HG02759 (cell line): Measurements from ENCODE around the gene PUM2.
"Not testable (repeated sequence)": the region's sequence is repeated elsewhere in the genome, so short reads cannot be mapped to it uniquely, and the experiment has no call there.

Source experiments
- ATAC-seq: cut with Tn5 transposase; IDR thresholded peaks from one replicate; pipeline ENCODE4 v1.9.1; 2021; ENCODE audit warnings: mild to moderate bottlenecking, moderate library complexity; ENCODE audit not compliant: unreplicated experiment

Gene PUM2

DNA sequence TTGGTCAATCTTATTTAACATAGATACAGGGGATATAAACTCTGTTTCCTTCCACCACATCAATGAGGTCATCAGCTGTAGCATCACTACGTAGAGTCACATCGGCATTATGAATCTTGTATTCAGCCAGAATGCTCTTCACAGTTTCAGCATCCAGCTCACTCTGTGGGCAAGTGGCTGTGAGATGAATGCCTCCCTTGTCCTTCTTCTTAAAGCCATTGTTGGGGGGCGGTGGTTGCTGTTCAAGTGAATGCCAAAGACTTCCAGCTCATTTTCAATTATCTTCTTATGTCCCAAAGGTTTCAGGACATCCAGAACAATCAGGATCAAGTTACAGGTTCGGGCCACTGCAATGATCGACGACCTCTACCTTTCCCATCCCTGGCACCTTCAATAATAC is 110.4 kb downstream of the PUM2 start:
- ATAC-seq: not testable (repeated sequence)

DNA sequence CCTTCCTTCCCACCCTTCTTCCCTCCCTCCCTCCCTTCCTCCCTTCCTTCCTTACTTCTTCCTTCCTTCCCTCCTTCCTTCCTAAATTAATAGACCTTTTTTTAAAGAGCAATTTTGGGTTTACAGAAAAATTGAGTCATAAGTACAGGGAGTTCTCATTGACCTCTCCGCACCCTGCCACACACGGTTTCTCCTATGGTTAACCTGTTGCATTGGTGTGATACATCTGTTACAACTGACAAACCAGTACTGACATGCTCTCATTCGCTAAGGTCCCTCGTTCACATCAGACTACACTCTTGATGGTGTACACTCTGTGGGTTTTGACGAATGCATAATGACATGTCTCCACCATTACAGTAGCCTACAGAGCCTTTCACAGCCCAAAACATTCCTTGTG is 114.1 kb downstream of the PUM2 start:
- no peak for ATAC-seq

DNA sequence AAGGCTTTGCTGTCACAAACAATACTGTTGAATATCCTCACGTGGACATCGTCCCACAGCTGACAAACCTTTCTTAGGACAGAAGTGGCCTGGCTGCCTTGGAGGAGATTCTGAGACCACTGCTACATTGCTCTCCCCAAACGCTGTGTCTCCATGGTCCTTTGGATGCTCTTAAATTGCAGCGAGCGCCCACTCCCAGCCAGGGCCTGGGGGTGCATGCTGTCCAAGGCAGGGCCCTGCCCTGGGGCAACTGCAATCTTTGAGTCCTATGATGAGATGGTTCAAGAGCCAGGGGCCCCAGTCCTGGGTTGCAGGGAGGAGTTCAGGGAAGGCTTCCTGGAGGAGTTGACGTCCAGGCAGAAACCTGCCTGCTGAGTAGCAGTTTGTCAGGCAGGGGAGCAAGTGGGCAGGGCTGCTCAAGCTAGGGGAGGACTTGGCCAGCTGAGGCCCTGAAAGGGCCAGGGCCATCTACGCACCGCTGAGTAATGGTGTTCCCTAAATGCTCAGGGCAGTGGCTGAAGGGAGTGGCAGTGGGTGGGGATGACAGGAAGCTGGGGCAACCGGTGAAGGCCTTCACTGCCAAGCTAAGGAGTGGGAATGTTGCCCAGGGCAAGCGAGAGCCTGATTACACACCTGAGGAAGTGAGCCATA is 114.9 kb downstream of the PUM2 start:
- ATAC-seq: no peak

DNA sequence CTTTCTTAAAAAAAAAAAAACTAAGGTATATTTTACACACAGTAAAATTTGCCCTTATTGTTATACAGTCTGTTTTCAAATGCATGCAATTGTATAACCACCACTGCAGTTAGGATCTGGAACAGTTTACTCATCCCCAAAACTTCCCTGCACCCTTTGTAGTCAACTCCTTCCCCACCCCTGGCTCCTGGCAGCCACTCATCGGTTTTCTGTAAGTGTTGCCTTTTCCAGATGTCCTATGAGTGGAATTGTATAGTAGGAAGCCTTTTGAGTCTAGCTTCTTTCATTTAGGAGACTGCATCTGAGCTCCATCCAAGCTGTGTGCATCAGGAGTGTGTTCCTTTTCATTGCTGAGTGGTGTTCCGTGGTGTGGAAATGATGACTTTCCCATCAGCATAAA is 116.0 kb downstream of the PUM2 start:
- ATAC-seq: not testable (repeated sequence)

DNA sequence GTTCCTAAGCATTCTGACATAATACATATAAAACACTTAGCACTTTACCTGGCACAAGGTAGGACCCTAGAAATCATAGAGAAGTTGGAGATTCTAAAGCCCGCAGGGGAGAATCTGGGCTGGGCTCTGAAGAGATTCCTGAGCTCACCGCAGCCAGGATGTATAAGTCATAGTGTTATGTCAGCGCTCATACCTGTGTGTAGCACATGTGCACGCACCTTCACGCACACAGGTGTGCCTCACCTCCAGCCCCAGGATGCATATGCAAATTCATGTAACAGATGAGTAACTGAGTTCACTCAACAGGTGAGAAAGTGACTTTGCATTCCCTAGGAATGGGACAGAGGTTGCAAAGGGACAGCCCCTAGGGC is 117.8 kb downstream of the PUM2 start:
- no peak for ATAC-seq

DNA sequence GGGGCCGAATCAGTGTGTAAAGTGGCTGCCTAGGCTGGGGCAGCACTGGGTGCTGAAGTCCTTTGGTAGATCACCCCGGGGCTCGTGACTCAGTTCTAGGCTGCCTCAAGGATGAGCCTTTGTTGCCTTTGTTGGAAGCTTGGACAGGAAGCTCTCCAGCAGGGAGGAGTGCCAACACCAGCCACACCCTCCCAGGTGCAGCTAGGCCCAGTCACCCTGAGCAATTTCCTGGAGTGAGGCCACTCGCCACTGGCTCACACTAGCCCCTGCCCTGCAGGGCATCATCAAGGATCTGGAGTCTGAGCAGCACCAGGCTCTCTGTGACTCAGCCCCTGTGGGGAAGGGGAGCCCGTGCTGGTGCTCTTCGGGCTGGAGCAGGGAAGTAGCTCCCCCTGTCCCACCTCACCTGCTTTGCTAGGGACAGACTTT is 119.0 kb downstream of the PUM2 start:
- ATAC-seq: no peak

DNA sequence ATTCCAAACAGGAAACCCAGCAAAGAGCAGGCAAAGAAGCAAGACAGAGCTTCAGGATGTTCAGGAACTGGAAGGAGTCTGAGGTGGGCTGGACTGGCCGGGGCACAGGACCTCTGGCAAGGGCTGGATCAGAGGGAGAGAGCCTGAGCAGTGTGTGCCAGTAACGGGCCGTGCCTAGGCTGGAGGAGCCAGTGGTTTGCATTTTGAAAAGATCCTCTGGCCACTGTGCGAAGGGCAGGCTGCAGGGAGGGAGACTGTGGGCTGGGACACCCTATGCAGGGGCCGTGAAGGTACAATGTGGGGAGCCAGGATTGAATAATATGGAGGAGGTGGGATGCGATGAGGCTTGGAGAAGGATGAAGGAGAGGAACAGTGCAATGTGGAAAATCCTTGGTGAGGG is 119.5 kb downstream of the PUM2 start:
- no peak for ATAC-seq

DNA sequence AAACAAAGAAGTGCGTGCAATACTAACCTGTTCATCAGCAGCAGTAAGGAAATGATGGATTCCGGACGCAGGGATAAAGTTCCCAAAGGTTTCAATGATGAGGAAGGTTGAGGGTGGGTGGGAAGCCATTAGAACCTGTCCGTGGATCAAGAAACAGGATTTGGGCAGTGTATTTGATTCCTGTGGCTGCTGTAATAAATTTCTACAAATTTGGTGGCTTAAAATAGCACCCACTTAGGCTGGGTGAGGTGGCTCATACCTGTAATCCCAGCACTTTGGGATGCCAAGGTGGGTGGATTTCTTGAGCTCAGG is 120.6 kb downstream of the PUM2 start:
- ATAC-seq: no peak

DNA sequence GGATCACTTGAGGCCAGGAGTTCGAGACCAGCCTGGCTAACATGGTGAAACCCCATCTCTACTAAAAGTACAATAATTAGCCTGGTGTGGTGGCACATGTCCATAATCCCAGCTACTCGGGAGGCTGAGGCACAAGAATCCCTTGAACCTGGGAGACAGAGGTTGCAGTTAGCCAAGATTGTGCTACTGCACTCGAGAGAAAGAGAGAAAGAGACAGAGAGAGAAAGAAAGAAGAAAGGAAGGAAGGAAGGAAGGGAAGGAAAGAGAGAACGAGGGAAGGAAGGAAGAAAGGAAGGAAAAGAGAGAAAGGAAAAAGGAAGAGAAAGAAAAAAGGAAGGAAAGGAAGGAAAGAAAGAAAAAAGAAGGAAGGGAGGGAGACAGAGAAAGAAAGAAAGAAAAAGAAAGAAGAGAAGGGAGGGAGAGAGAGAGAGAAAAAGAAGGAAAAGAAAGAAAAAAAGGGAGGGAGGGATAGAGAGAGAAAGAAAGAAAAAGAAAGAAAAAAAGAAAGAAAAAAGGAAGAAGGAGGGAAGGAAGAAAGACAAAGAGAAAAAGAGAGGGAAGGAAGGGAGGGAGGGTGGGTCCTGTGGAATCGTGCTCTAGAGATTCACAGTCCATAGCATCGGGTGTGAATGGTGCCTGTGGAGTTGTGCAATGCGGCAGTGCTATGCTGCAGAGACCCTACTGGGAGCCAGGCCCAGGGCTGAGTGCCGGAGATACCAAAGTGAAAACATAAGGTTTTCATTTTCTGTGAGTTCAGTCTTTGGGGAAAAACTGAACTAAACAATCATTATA is 121.1 kb downstream of the PUM2 start:
- no peak for ATAC-seq

DNA sequence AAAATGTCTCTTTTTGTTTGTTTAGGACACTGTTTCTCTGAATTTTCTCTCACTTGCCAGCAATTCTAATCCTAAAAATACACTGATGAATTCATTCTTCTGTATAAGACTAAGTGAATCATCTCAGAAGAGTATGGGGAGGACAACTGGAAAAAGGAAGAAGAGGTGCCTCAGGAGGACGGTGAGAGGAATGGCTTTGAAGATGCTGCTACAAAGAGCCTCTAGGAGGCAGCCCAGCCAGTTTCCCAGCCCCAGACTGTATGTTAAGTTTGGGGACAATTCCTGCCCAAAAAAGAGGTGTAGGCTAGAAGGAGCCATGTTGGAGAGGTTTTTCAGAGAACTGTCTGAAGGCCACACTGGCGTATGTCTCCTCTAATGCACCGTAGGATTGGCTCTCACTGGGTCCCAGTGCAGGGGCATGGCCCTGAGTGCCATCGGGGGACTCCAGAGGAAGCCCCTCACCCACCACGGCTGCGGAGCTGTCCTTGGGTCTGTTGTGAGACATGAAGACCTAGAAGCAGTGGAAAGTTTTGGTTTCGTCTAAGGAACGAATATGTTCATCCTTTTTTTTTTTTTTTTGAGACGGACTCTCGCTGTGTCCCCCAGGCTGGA is 122.6 kb downstream of the PUM2 start:
- ATAC-seq: no peak

DNA sequence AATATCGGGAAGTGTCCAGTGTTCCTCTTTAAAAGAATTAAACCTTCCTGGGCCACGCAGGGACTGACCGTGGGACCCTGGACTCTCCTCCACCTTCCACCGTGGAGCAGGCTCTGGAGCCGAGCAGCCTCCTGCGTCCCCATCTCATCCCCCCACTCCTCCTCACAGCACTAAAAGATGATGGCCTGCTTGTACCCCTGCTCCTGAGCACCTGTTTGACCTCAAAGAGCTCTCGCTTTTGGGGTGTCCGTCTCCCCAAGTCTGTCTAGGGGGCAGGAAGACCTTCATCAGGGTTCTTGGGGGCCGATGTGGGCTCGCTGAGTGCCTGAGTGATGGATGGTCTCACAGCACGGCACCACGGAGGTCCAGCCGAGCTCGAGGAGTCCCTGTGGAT is 124.5 kb downstream of the PUM2 start:
- no peak for ATAC-seq

DNA sequence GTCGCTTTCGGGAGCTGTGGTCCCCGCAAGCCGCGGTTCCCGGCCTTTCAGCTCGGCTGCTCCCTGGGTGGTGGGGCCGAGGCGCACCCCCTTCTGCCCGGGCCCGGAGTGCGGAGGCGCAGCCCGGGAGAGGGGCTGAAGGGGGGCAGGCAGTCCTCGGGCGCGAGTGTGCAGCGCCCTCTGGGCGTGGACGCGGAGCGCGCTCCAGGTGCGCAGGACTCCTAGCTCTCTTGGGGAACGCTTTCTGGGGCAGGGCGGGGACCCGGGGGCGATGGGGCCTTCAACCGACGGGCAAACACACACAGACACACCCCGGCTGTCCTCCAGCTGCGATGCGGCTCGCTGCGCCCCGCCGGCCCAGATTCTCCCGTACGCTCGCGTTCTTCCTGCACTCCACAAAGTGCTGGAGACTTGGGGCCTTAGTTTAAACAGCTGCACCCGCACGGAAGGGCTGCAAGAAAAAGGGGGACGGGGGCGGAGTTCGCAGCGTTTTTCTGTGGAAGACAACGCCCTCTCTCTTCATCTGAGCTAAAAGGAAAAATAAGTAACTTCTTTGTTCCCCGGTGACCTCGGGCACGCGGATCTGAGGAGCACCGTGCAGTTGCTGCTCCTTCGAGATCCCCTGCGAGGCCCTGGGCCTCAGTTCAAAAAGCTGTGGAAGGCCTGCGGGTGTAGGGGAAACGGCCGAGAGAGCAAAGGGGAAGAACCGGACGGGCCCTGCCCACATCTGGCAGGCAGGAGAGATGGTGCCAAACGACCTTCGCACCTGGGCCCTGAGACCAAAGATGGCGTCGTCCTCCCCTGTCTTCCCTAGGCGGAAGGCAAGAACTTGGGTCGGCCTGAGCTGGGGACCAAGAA is 125.1 kb downstream of the PUM2 start:
- ATAC-seq: peak; percentile 61

DNA sequence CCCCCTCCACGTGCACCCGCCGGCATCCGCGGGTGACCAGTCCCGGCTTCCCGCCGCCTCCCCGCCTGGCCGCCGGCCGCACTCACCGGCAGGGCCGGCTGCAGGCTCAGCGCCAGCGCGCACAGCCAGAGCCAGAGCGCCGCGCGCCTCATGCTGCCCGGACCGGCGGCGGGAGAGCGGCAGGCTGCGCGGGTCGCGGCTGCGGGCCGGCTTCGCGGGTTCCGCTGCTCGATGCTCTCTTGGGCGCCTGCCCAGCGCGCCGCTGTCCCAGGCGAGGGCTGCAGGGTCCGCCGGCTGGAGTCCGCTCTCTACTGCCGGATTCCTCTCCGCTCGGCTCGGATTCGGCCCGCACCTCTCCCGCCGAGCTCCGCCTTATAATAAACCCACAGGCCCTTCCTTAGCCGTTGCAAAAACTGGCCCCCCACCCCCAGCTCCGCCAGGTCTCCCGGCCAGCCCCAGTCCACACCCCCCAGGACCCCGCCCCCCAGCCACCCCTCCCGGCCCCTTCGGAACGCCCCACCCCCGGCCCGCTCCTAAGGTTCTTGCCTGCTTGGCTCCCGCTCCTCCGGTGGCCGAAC is 125.8 kb downstream of the PUM2 start, which contains the start of gene SDC1:
Gene SDC1, minus strand, starts transcription at position 415 of the 578 bp plus-strand sequence. Its CDS starts 263 bp downstream, at position 152.
- peak; percentile 29 for ATAC-seq

DNA sequence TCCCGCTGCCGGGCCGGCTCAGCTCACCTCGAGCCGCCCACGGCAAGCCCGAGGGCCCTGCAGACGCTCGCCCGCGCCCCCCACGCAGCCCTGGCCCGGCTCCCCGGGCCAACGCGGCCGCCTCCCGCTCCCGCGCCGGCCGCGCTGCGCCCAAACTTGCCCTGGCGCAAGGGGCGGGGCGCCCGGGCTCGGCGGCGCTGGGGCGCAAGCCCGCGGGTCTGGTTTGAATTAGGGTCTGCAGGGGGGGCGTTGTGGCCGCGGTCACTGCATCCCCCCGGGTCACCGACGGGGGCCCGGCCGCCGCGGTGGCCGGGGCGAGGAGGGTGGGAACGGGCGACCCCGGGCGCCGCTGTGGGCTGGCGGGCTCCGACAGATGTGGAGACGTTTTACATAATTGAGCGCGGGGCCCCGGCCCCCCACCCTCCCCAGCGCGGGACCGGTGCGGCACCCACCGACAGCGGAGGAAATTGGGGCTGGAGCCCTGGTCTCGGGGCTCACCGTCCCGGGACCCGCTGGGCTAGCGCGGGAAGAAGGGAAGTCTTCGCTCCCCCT is 126.4 kb downstream of the PUM2 start:
- ATAC-seq: peak; percentile 41

DNA sequence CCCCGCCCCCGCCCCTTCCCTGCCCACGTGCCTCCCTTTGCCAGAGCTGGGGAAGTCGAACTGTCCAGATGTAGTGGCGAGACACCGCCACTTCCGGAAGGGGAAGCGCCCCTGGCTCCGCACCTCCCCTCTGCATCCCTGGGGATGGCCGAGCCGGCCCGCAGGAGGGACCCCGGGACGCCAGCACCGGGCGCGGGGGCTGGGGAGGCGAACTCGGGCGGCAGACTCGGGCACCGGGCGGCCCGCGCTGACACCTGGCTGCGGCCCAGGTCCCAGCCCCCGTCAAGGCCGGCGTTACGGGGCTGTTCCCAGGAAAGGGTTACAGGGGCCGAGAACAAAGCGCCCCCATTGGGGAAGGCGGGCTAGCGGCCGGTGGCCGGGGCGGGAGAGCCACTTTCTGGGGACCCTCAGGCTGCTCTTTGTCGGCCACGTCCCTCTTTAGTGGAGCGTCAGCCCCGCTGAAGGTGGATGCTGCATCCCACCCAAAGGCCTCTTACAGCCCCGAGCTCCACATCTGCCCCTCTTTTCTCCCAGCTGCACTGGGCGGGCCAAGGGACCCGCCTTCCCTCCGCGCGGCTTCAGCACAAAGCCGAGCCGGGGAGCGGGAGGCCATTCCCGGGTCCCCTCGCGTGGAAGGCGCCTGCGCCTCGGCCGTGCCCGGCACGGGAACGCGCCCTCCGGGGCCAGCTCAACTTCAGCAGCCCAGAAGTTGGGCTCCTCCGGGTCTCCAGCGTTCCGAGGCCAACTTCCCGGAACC is 127.1 kb downstream of the PUM2 start:
- peak; percentile 31 for ATAC-seq

DNA sequence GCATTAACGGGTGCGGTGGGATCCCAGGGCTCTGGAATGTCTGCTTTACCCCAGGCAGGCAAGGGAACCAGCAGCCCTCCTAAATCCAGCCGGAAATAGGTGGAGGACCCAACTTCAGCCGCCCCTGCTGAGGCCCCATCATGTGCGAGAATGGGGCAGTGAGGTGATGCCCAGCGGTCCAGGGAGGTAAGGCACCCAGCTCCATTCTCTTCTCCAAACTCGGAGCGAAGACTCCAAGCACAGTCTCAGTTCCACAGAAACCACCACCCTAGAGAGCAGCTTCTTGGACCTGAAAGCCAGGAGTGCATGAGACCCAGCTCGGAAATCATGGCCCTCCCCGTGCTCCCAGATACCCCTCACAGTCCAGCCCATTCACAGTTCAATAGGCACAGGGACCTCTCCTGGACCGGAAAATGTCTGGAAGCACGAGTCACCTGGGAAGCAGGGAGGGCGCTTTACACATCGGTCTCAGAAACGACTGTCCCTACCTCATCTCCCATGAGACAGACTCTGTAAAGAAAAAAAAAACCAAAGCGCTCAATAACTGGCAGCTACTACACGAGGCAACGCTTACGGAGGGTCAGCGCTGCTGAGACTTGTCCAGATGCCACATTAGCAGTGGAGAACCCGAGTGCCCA is 127.8 kb downstream of the PUM2 start:
- ATAC-seq: no peak

DNA sequence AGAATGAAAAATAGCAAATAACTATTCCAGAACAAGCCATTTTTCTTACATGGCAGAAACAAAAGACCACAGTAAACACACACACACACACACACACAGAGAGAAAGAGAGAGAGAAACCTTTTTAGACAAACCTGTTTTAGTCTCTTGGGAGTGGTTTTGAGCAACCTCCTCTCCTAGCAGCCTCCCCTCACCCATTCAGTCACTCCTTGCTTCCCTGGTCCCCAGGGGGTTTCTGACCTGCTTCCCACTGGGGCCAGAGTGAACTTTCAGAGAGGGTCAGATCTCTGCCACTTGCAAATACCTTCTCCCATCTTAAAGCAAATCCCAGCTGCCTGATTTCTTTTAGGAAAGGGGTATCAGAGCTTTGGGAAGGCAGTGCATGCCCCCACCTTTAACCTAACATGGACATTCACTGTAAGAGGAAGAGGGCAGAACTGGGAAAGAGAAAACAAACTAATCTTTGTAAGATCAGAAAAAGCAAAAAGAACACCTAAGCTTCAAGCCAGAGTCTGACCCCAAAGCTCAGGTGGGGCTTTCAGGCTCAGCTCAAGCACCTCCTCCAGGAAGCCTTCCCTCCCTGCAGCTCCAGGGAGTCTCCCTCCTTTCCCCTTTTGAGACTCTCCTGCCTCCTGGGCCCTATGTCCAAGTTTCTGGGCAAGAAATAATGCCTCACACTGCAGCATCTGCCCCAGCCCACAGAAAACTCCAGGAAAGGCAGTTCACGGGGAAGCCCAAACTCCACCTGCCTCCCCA is 128.5 kb downstream of the PUM2 start:
- no peak for ATAC-seq

DNA sequence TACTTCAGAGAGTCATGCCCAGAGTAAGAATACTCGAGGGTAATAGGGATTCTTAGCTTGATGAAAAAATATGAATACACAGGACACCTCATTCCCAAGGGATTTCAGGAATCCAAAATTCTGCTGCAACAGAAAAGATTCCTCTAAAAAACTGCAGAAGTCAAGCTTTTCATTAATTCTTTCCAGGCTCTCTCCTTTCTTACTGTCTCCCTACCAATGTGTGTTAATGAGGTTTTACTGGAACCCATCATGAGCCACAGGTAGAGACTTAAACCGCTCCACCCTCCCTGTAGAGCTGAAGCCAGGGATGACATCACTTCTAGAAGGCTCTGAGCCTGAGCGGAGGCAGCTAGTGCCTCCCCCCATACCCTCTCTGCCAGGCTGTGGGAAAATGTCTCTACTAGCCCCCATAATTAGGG is 129.1 kb downstream of the PUM2 start:
- no peak for ATAC-seq
